Measurements from ENCODE around the gene CTIF. TPM values are rescaled to one million over a fixed set of nuclear protein-coding genes. Genes with fewer than 3 reads are reported as not detected.

The CTIF gene
- total RNA-seq, 1 donor from 2014 or later = 35.1 TPM

- intact Hi-C loops (cut with DNase I) = loop anchor here (10.0 kb wide), 2 partner anchors 92 to 272 kb away; partner anchors contain the start of gene SMAD7
- Histone ChIP-seq H3K9me3 (no peaks in the 10 kb centered on the region), H3K27ac (no peak overlapping the region), H3K36me3 (no peaks in the 10 kb centered on the region), H3K27me3 (no peaks in the 10 kb centered on the region), H3K4me1 (no peaks in the 10 kb centered on the region), H3K4me3 (no peak overlapping the region)
- no peak for TF ChIP-seq POLR2A (IDR thresholded peaks at IDR 0.05)
- no peak for TF ChIP-seq POLR2AphosphoS5 (IDR thresholded peaks at IDR 0.05; ENCODE audit: insufficient read depth in 1 of 2, low read depth in 1 of 2)
- TF ChIP-seq CTCF (IDR thresholded peaks at IDR 0.05) = no peak
- DNase-seq (ENCODE audit: extremely low spot score in 2 of 2) = no peak
Measured at GRCh38 chr18:48683197-48683596, 144.4 kb downstream of the CTIF start.

- H3K4me1 ChIP-seq = no peaks in the 10 kb centered on the region
- no peaks in the 10 kb centered on the region for H3K9me3 ChIP-seq
- intact Hi-C loops (cut with DNase I) = loop anchor here (10.0 kb wide), 2 partner anchors 91 to 271 kb away; partner anchors contain the start of gene SMAD7
- H3K27ac ChIP-seq = no peak overlapping the region
- H3K27me3 ChIP-seq = no peaks in the 10 kb centered on the region
- TF ChIP-seq POLR2A (IDR thresholded peaks at IDR 0.05) (no peak), POLR2AphosphoS5 (IDR thresholded peaks at IDR 0.05; ENCODE audit: insufficient read depth in 1 of 2, low read depth in 1 of 2) (no peak), CTCF (IDR thresholded peaks at IDR 0.05) (no peak)
- no peaks in the 10 kb centered on the region for H3K36me3 ChIP-seq
- no peak overlapping the region for H3K4me3 ChIP-seq
- no peak for DNase-seq (ENCODE audit: extremely low spot score in 2 of 2)
Measured at GRCh38 chr18:48683661-48684060, 144.8 kb downstream of the CTIF start.

- intact Hi-C loops (cut with DNase I) = loop anchor here (10.0 kb wide), 2 partner anchors 87 to 267 kb away; partner anchors contain the start of gene SMAD7
- no peaks in the 10 kb centered on the region for H3K36me3 ChIP-seq
- DNase-seq (ENCODE audit: extremely low spot score in 2 of 2) = no peak
- TF ChIP-seq POLR2A (IDR thresholded peaks at IDR 0.05) (no peak), CTCF (IDR thresholded peaks at IDR 0.05) (no peak), POLR2AphosphoS5 (IDR thresholded peaks at IDR 0.05; ENCODE audit: insufficient read depth in 1 of 2, low read depth in 1 of 2) (no peak)
- no peaks in the 10 kb centered on the region for H3K27me3 ChIP-seq
- H3K4me1 ChIP-seq = no peaks in the 10 kb centered on the region
- no peak overlapping the region for H3K27ac ChIP-seq
- H3K4me3 ChIP-seq = no peak overlapping the region
- no peaks in the 10 kb centered on the region for H3K9me3 ChIP-seq
Measured at GRCh38 chr18:48687346-48688042, 148.7 kb downstream of the CTIF start.

GRCh38 chr18:48688961-48689360 is 150.1 kb downstream of the CTIF start:
- Histone ChIP-seq H3K4me3 (no peak overlapping the region), H3K27ac (no peak overlapping the region), H3K27me3 (no peaks in the 10 kb centered on the region), H3K36me3 (no peaks in the 10 kb centered on the region), H3K9me3 (no peaks in the 10 kb centered on the region), H3K4me1 (no peaks in the 10 kb centered on the region)
- DNase-seq (ENCODE audit: extremely low spot score in 2 of 2) = no peak
- intact Hi-C loops (cut with DNase I) = loop anchor here (10.0 kb wide), 2 partner anchors 86 to 266 kb away; partner anchors contain the start of gene SMAD7
- no peak for TF ChIP-seq POLR2A (IDR thresholded peaks at IDR 0.05)
- no peak for TF ChIP-seq POLR2AphosphoS5 (IDR thresholded peaks at IDR 0.05; ENCODE audit: insufficient read depth in 1 of 2, low read depth in 1 of 2)
- TF ChIP-seq CTCF (IDR thresholded peaks at IDR 0.05) = no peak

GRCh38 chr18:48689548-48689947 is 150.7 kb downstream of the CTIF start:
- H3K36me3 ChIP-seq = no peaks in the 10 kb centered on the region
- H3K9me3 ChIP-seq = no peaks in the 10 kb centered on the region
- H3K4me3 ChIP-seq = no peak overlapping the region
- no peaks in the 10 kb centered on the region for H3K27me3 ChIP-seq
- no peaks in the 10 kb centered on the region for H3K4me1 ChIP-seq
- no peak for DNase-seq (ENCODE audit: extremely low spot score in 2 of 2)
- TF ChIP-seq CTCF (IDR thresholded peaks at IDR 0.05) (no peak), POLR2AphosphoS5 (IDR thresholded peaks at IDR 0.05; ENCODE audit: insufficient read depth in 1 of 2, low read depth in 1 of 2) (no peak), POLR2A (IDR thresholded peaks at IDR 0.05) (no peak)
- intact Hi-C loops (cut with DNase I) = loop anchor here (10.0 kb wide), 2 partner anchors 85 to 265 kb away; partner anchors contain the start of gene SMAD7
- H3K27ac ChIP-seq = no peak overlapping the region
